HG03060 (cell line): Measurements from ENCODE around the gene HTR3D.
"Not testable (repeated sequence)": the region's sequence is repeated elsewhere in the genome, so short reads cannot be mapped to it uniquely, and the experiment has no call there.

Experiments
- ATAC-seq: cut with Tn5 transposase; IDR thresholded peaks from one replicate; pipeline ENCODE4 v1.9.1; 2021; ENCODE audit warnings: low read depth, moderate number of reproducible peaks; ENCODE audit not compliant: unreplicated experiment

The HTR3D gene

GRCh38 chr3:184062637-184063036 is 31.1 kb downstream of the HTR3D start:
- no peak for ATAC-seq

GRCh38 chr3:184066211-184066610 is 34.7 kb downstream of the HTR3D start:
- ATAC-seq = no peak

GRCh38 chr3:184067573-184068055 is 36.1 kb downstream of the HTR3D start:
- no peak for ATAC-seq

GRCh38 chr3:184068344-184068743 is 36.8 kb downstream of the HTR3D start:
- no peak for ATAC-seq

GRCh38 chr3:184071142-184071541 is 39.6 kb downstream of the HTR3D start:
- not testable (repeated sequence) for ATAC-seq

- ATAC-seq = no peak
Measured at GRCh38 chr3:184073621-184074020, 42.1 kb downstream of the HTR3D start.

- ATAC-seq = no peak
Measured at GRCh38 chr3:184075901-184076300, 44.4 kb downstream of the HTR3D start.

- no peak for ATAC-seq
Measured at GRCh38 chr3:184077881-184078280, 46.3 kb downstream of the HTR3D start.

- no peak for ATAC-seq
Measured at GRCh38 chr3:184078851-184079250, 47.3 kb downstream of the HTR3D start.

- no peak for ATAC-seq
Measured at GRCh38 chr3:184081116-184081830, 49.7 kb downstream of the HTR3D start.

GRCh38 chr3:184082034-184082433 is 50.5 kb downstream of the HTR3D start:
- ATAC-seq = no peak

GRCh38 chr3:184082465-184082864 is 50.9 kb downstream of the HTR3D start:
- no peak for ATAC-seq

GRCh38 chr3:184085389-184085852 is 53.9 kb downstream of the HTR3D start:
- ATAC-seq = no peak
